ENCODE data around the gene HOOK1. TPM values are rescaled to one million over a fixed set of nuclear protein-coding genes. Genes with fewer than 3 reads are reported as not detected.

Gene HOOK1
- total RNA-seq, 1 donor from 2014 or later: 12.1 TPM

DNA sequence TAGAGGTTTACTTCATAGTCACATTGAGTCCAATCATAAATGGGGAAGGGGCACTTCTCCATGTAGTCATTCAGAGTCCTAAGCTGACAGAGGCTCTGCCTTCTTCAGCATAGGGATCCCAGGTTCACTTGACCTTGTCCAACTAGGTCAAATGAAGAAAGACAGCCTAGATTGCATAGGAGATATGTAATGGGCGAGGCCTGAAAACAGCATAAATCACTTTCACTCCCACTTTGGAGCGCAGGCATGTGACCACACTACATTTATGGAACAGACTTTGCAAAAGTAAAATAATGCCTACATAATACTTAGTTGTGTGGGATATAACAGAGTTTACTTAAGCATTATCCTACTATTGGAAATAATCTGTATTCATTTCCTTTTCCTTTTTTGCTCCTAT lies 51.7 kb downstream of the HOOK1 start:
- H3K9ac ChIP-seq: no peak overlapping the region
- Mint-ChIP-seq H3K4me1 (no peaks in the 10 kb centered on the region), H3K36me3 (peaks cover 2% of the 10 kb centered on the region), H3K4me3 (no peak overlapping the region), H3K9me3 (no peaks in the 10 kb centered on the region), H3K27ac (no peak overlapping the region), H3K27me3 (ENCODE audit: insufficient read depth, low read depth) (no peaks in the 10 kb centered on the region)
- H2AFZ ChIP-seq (replicated peaks): no peak overlapping the region
- H3K4me1 ChIP-seq: no peaks in the 10 kb centered on the region
- H3K27me3 ChIP-seq: no peaks in the 10 kb centered on the region
- H3K4me3 ChIP-seq: no peak overlapping the region
- H3K36me3 ChIP-seq: peaks cover 2% of the 10 kb centered on the region
- no peaks in the 10 kb centered on the region for H3K9me3 ChIP-seq (ENCODE audit: low read depth)
- H3K4me2 ChIP-seq: no peak overlapping the region
- no peak for TF ChIP-seq EZH2phosphoT487 (IDR thresholded peaks at IDR 0.05)
- TF ChIP-seq, protein P1, sequence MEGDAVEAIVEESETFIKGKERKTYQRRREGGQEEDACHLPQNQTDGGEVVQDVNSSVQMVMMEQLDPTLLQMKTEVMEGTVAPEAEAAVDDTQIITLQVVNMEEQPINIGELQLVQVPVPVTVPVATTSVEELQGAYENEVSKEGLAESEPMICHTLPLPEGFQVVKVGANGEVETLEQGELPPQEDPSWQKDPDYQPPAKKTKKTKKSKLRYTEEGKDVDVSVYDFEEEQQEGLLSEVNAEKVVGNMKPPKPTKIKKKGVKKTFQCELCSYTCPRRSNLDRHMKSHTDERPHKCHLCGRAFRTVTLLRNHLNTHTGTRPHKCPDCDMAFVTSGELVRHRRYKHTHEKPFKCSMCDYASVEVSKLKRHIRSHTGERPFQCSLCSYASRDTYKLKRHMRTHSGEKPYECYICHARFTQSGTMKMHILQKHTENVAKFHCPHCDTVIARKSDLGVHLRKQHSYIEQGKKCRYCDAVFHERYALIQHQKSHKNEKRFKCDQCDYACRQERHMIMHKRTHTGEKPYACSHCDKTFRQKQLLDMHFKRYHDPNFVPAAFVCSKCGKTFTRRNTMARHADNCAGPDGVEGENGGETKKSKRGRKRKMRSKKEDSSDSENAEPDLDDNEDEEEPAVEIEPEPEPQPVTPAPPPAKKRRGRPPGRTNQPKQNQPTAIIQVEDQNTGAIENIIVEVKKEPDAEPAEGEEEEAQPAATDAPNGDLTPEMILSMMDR (IDR thresholded peaks at IDR 0.05): no peak
- no peak for TF ChIP-seq EZH2 (IDR thresholded peaks at IDR 0.05)
- no peak for DNase-seq (ENCODE audit: low spot score)
- no peaks in the 10 kb centered on the region for H3K79me2 ChIP-seq (ENCODE audit: low read depth)
- no peaks in the 10 kb centered on the region for H4K20me1 ChIP-seq (ENCODE audit: low read depth)
- no peak overlapping the region for H3K27ac ChIP-seq
- no peaks in the 10 kb centered on the region for H3F3A ChIP-seq (ENCODE audit: low read depth)

DNA sequence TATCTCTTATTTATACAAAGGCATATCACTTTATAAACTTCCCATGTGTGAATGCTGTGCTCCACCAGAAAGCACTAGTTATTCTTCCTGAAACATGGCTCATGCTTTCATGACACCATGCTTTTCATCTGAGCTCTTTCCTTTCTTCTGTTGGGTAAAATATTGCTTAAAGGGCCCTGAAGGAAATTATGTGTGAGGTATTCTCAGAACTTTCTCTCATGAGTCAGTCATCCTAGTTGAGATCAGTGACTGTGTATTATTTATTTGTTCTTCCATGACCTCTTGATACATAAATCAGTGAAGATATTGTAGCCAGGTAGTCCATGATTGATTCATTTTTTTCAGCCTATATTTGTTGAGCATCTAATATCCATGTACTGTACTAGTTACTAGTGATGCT lies 57.0 kb downstream of the HOOK1 start:
- Mint-ChIP-seq H3K9me3 (no peaks in the 10 kb centered on the region), H3K27ac (no peak overlapping the region), H3K4me1 (no peaks in the 10 kb centered on the region), H3K27me3 (ENCODE audit: insufficient read depth, low read depth) (no peaks in the 10 kb centered on the region), H3K4me3 (no peak overlapping the region), H3K36me3 (peaks cover 2% of the 10 kb centered on the region)
- Histone ChIP-seq H3K79me2 (ENCODE audit: low read depth) (no peaks in the 10 kb centered on the region), H3K4me2 (no peak overlapping the region), H3K27me3 (no peaks in the 10 kb centered on the region), H3K9ac (no peak overlapping the region), H2AFZ (replicated peaks) (no peak overlapping the region), H3K27ac (no peak overlapping the region), H3F3A (ENCODE audit: low read depth) (no peaks in the 10 kb centered on the region), H3K4me1 (no peaks in the 10 kb centered on the region), H3K4me3 (no peak overlapping the region), H3K9me3 (ENCODE audit: low read depth) (no peaks in the 10 kb centered on the region), H4K20me1 (ENCODE audit: low read depth) (no peaks in the 10 kb centered on the region), H3K36me3 (peaks cover 6% of the 10 kb centered on the region)
- no peak for TF ChIP-seq EZH2phosphoT487 (IDR thresholded peaks at IDR 0.05)
- TF ChIP-seq, protein P1 (IDR thresholded peaks at IDR 0.05): no peak
- no peak for TF ChIP-seq EZH2 (IDR thresholded peaks at IDR 0.05)
- DNase-seq (ENCODE audit: low spot score): no peak

DNA sequence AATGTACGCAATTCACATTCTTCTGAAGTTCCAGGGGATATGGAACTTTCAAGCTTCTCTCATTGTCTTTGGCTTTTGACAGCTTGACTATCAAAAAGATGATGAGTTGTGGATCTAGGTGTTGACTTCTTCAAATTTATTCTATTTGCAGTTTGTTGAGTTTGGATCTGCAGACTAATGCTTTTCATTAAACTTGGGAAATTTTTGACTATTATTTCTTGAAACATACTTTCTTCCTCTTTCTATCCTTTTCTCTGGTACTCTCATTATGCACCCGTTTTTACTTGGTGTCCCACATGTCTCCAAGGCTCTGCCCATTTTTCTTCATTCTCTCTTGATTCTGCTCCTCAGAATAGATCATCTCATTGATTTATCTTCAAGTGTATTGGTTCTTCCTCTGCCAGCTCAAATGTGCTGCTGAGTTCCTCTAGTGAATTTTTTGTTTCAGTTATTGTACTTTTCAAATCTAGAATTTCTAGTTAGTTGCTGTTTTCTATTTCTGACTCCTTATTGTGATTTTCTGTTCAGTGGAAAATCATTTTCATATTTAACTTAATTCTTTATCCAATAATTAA lies 62.4 kb downstream of the HOOK1 start:
- Histone ChIP-seq H3K9me3 (ENCODE audit: low read depth) (no peaks in the 10 kb centered on the region), H3K4me3 (no peak overlapping the region), H4K20me1 (ENCODE audit: low read depth) (no peaks in the 10 kb centered on the region), H2AFZ (replicated peaks) (no peak overlapping the region), H3F3A (ENCODE audit: low read depth) (no peaks in the 10 kb centered on the region), H3K4me1 (no peaks in the 10 kb centered on the region), H3K79me2 (ENCODE audit: low read depth) (no peaks in the 10 kb centered on the region), H3K4me2 (no peak overlapping the region), H3K9ac (no peak overlapping the region), H3K27me3 (no peaks in the 10 kb centered on the region), H3K27ac (no peak overlapping the region), H3K36me3 (peaks cover 6% of the 10 kb centered on the region)
- no peak for DNase-seq (ENCODE audit: low spot score)
- Mint-ChIP-seq H3K36me3 (peaks cover 5% of the 10 kb centered on the region), H3K27me3 (ENCODE audit: insufficient read depth, low read depth) (peaks cover 2% of the 10 kb centered on the region), H3K4me1 (peaks cover 12% of the 10 kb centered on the region), H3K4me3 (no peak overlapping the region), H3K9me3 (peaks cover 4% of the 10 kb centered on the region), H3K27ac (no peak overlapping the region)
- TF ChIP-seq EZH2phosphoT487 (IDR thresholded peaks at IDR 0.05): no peak
- TF ChIP-seq, protein P1 (IDR thresholded peaks at IDR 0.05): no peak
- TF ChIP-seq EZH2 (IDR thresholded peaks at IDR 0.05): no peak
